OCI-LY1 (cell line): ENCODE results near the gene ZFPM1.

ENCODE experiments used
- H2AFZ ChIP-seq: fragments of 200-600 bp; sonication (generic), shearing (Covaris generic); 2 replicates; pipeline ENCODE4 v1.6.0; 2014; ENCODE audit warnings: antibody characterized with exemption, mild to moderate bottlenecking, low read length
- H3F3A ChIP-seq: fragments of 200-600 bp; sonication (generic), shearing (Covaris generic); 2 replicates; pipeline ENCODE4 v1.6.0; 2014; ENCODE audit warnings: mild to moderate bottlenecking, antibody characterized with exemption, low read length, moderate library complexity; ENCODE audit not compliant: insufficient read depth
- H3K27ac ChIP-seq: fragments of 200-600 bp; sonication (generic); 2 replicates; pipeline ENCODE4 v1.5.1; 2014; ENCODE audit warnings: low read length, mixed run types, mild to moderate bottlenecking, low read depth; ENCODE audit not compliant: poor library complexity, severe bottlenecking
- H3K27me3 ChIP-seq: fragments of 200-600 bp; sonication (generic); 2 replicates; pipeline ENCODE4 v1.6.0; 2014; ENCODE audit warnings: antibody characterized with exemption, mild to moderate bottlenecking, low read length, moderate library complexity; ENCODE audit not compliant: insufficient read depth
- H3K36me3 ChIP-seq: fragments of 200-600 bp; sonication (generic); 2 replicates; pipeline ENCODE4 v1.6.1; 2014; ENCODE audit warnings: mild to moderate bottlenecking, antibody characterized with exemption, low read length, moderate library complexity, mixed read lengths; ENCODE audit not compliant: insufficient read depth
- H3K4me1 ChIP-seq: fragments of 200-600 bp; sonication (generic); 2 replicates; pipeline ENCODE4 v1.5.1; 2014; ENCODE audit warnings: mild to moderate bottlenecking, low read length, moderate library complexity; ENCODE audit not compliant: insufficient read depth, severe bottlenecking
- H3K4me2 ChIP-seq: fragments of 200-600 bp; sonication (generic), shearing (Covaris generic); 2 replicates; pipeline ENCODE4 v1.6.1; 2014; ENCODE audit warnings: low read length
- H3K4me3 ChIP-seq: fragments of 200-600 bp; sonication (generic); 2 replicates; pipeline ENCODE4 v1.5.1; 2014; ENCODE audit warnings: low read length, low read depth, mild to moderate bottlenecking, mixed read lengths; ENCODE audit not compliant: poor library complexity, severe bottlenecking
- H3K79me2 ChIP-seq: fragments of 200-600 bp; shearing (Covaris generic); 2 replicates; pipeline ENCODE4 v1.6.1; 2016; ENCODE audit warnings: mixed run types, low read length, mixed read lengths; ENCODE audit not compliant: insufficient read depth
- H3K9ac ChIP-seq: fragments of 200-600 bp; sonication (generic), shearing (Covaris generic); 2 replicates; pipeline ENCODE4 v1.6.1; 2014; ENCODE audit warnings: mild to moderate bottlenecking, low read length, mixed read lengths
- H3K9me2 ChIP-seq: fragments of 200-600 bp; sonication (generic), shearing (Covaris generic); 2 replicates; pipeline ENCODE4 v1.6.1; 2014; ENCODE audit warnings: low read depth, mild to moderate bottlenecking, low read length, mixed read lengths
- H3K9me3 ChIP-seq: fragments of 200-600 bp; shearing (Covaris generic); 2 replicates; pipeline ENCODE4 v1.6.1; 2014; ENCODE audit warnings: low read length, mixed read lengths
- H4K20me1 ChIP-seq: fragments of 200-600 bp; sonication (generic), shearing (Covaris generic); 2 replicates; pipeline ENCODE4 v1.6.0; 2016; ENCODE audit warnings: mild to moderate bottlenecking, low read length; ENCODE audit not compliant: insufficient read depth
- CTCF ChIP-seq: fragments of 200-600 bp; sonication (generic), shearing (Covaris generic); IDR thresholded peaks from 2 replicates; pipeline ENCODE4 v1.5.1; 2017; ENCODE audit warnings: mild to moderate bottlenecking, antibody characterized with exemption, low read length, moderate library complexity, mixed read lengths
- EZH2 ChIP-seq: fragments of 200-600 bp; sonication (generic), shearing (Covaris generic); IDR thresholded peaks from 2 replicates; pipeline ENCODE4 v1.8.0; 2017; ENCODE audit warnings: borderline replicate concordance, mixed run types, mild to moderate bottlenecking, antibody characterized with exemption, low read length, moderate library complexity, mixed read lengths

Gene ZFPM1

GRCh38 chr16:88523309-88524161 lies 70.5 kb downstream of the ZFPM1 start:
- Histone ChIP-seq H3K36me3 (no peaks in the 10 kb centered on the region), H3F3A (no peaks in the 10 kb centered on the region), H3K4me2 (no peak overlapping the region), H3K27me3 (no peaks in the 10 kb centered on the region), H4K20me1 (no peaks in the 10 kb centered on the region), H2AFZ (no peak overlapping the region), H3K9me3 (no peaks in the 10 kb centered on the region), H3K4me1 (no peaks in the 10 kb centered on the region), H3K79me2 (no peaks in the 10 kb centered on the region), H3K9me2 (no peaks in the 10 kb centered on the region), H3K4me3 (no peak overlapping the region), H3K27ac (no peak overlapping the region), H3K9ac (no peak overlapping the region)
- no peak for TF ChIP-seq CTCF
- TF ChIP-seq EZH2 = no peak

GRCh38 chr16:88524274-88524972 lies 71.3 kb downstream of the ZFPM1 start:
- H2AFZ ChIP-seq = no peak overlapping the region
- no peaks in the 10 kb centered on the region for H3F3A ChIP-seq
- no peaks in the 10 kb centered on the region for H3K4me1 ChIP-seq
- no peaks in the 10 kb centered on the region for H3K36me3 ChIP-seq
- no peak overlapping the region for H3K9ac ChIP-seq
- H3K27ac ChIP-seq = no peak overlapping the region
- no peaks in the 10 kb centered on the region for H3K9me3 ChIP-seq
- H3K27me3 ChIP-seq = no peaks in the 10 kb centered on the region; the same call in 1 of the 2 replicates
- H4K20me1 ChIP-seq = no peaks in the 10 kb centered on the region
- no peaks in the 10 kb centered on the region for H3K79me2 ChIP-seq
- no peak overlapping the region for H3K4me2 ChIP-seq
- H3K9me2 ChIP-seq = no peaks in the 10 kb centered on the region
- no peak overlapping the region for H3K4me3 ChIP-seq
- TF ChIP-seq EZH2 (no peak), CTCF (no peak)

GRCh38 chr16:88524973-88525662 lies 72.0 kb downstream of the ZFPM1 start:
- H2AFZ ChIP-seq = no peak overlapping the region
- H3F3A ChIP-seq = no peaks in the 10 kb centered on the region
- H3K4me1 ChIP-seq = no peaks in the 10 kb centered on the region
- TF ChIP-seq CTCF = no peak
- no peak for TF ChIP-seq EZH2
- H3K27ac ChIP-seq = no peak overlapping the region
- no peak overlapping the region for H3K4me3 ChIP-seq
- no peak overlapping the region for H3K9ac ChIP-seq
- no peaks in the 10 kb centered on the region for H3K79me2 ChIP-seq
- H4K20me1 ChIP-seq = no peaks in the 10 kb centered on the region
- H3K36me3 ChIP-seq = no peaks in the 10 kb centered on the region
- H3K4me2 ChIP-seq = no peak overlapping the region
- no peaks in the 10 kb centered on the region for H3K9me2 ChIP-seq
- H3K9me3 ChIP-seq = no peaks in the 10 kb centered on the region
- no peaks in the 10 kb centered on the region; the same call in 1 of the 2 replicates for H3K27me3 ChIP-seq
